HEK293 (cell line): ENCODE measurements around the gene OVCH1.

Experiments
- CTCF ChIP-seq: fragments of 450-650 bp; formaldehyde crosslinking; IDR thresholded peaks from 2 replicates; pipeline ENCODE4 v1.5.1; 2016; ENCODE audit warnings: missing biosample characterization, missing genetic modification characterization
- REST ChIP-seq: fragments of 450-650 bp; formaldehyde crosslinking; IDR thresholded peaks from 2 replicates; pipeline ENCODE4 v1.5.1; 2016; ENCODE audit warnings: missing biosample characterization, missing genetic modification characterization
- ZNF157 ChIP-seq: fragments of 450-650 bp; formaldehyde crosslinking; IDR thresholded peaks from 2 replicates; pipeline ENCODE4 v1.5.1; 2016; ENCODE audit warnings: missing biosample characterization, missing genetic modification characterization

- TF ChIP-seq ZNF157 (tag by site-specific recombination) (no peak), REST (tag by site-specific recombination) (no peak), CTCF (no peak)
Measured at GRCh38 chr12:29395356-29395755, 102.1 kb downstream of the OVCH1 start.
